WERI-Rb-1 (cell line): Measurements from ENCODE around the gene CDC42BPB.

ENCODE experiments used
- DNase-seq: peaks from one replicate; pipeline ENCODE4 v3.0.0-alpha.2; 2020
- H3K27ac ChIP-seq: fragments of 250-450 bp; sonication (Bioruptor Pico); 2 replicates; pipeline ENCODE4 v1.5.1; 2020; ENCODE audit warnings: mild to moderate bottlenecking, moderate library complexity
- H3K27me3 ChIP-seq: fragments of 250-450 bp; sonication (Bioruptor Pico); 2 replicates; pipeline ENCODE4 v1.5.1; 2021; ENCODE audit warnings: mild to moderate bottlenecking, low read depth, moderate library complexity; ENCODE audit not compliant: insufficient read depth, severe bottlenecking
- H3K36me3 ChIP-seq: fragments of 250-450 bp; sonication (Bioruptor Pico); 2 replicates; pipeline ENCODE4 v1.5.1; 2020; ENCODE audit warnings: mild to moderate bottlenecking, moderate library complexity
- H3K4me3 ChIP-seq: 2 replicates; pipeline ENCODE4 v1.5.1; 2011; ENCODE audit warnings: low read depth, mild to moderate bottlenecking, control low read depth, low read length
- H3K9me3 ChIP-seq: fragments of 250-450 bp; sonication (Bioruptor Pico); 2 replicates; pipeline ENCODE4 v1.5.1; 2021; ENCODE audit warnings: mild to moderate bottlenecking, moderate library complexity; ENCODE audit not compliant: severe bottlenecking
- CTCF ChIP-seq: IDR thresholded peaks from 2 replicates; pipeline ENCODE4 v1.5.1; 2011; ENCODE audit warnings: low read depth, mild to moderate bottlenecking, control low read depth, inconsistent platforms, low read length

CDC42BPB gene

GRCh38 chr14:102935756-102936155, 121.6 kb downstream of the CDC42BPB start:
- Histone ChIP-seq H3K9me3 (no peaks in the 10 kb centered on the region), H3K36me3 (peaks cover 16% of the 10 kb centered on the region), H3K4me3 (no peak overlapping the region), H3K27me3 (no peaks in the 10 kb centered on the region), H3K27ac (no peak overlapping the region)
- no peak for DNase-seq
- TF ChIP-seq CTCF, result no peak

DNA sequence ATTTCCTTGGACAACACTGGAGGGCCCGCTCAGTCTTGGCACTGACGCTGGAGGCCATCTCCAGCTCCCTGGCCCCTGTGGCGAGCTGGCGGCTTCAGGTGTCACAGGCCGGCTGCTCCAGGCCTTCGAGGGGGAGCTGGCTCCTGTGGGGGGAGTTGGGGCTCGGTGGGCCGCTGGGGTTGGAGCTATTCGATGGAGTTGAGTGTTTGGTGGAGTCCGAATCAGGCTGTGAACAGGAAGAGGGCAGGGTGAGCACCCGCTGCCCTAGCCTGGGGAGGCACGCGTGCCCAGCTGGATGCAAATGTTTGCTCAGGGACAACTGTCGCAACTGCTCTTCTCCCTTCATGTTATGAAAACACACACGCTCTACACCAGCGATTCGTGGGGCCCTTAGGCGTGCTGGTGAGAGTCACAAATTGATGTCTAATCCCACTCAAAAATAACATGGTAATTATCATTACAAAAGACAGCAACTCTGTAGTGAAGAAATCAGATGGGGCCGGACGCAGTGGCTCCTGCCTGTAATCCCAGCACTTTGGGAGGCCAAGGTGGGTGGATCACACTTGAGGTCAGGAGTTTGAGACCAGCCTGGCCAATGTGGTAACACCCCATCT, 123.6 kb downstream of the CDC42BPB start:
- TF ChIP-seq CTCF, result no peak
- Histone ChIP-seq H3K36me3 (peaks cover 11% of the 10 kb centered on the region), H3K27me3 (peaks cover 12% of the 10 kb centered on the region), H3K9me3 (no peaks in the 10 kb centered on the region), H3K27ac (no peak overlapping the region), H3K4me3 (no peak overlapping the region)
- no peak for DNase-seq

- Histone ChIP-seq H3K27me3 (peaks cover 14% of the 10 kb centered on the region), H3K27ac (no peak overlapping the region), H3K36me3 (peaks cover 11% of the 10 kb centered on the region), H3K4me3 (no peak overlapping the region), H3K9me3 (no peaks in the 10 kb centered on the region)
- no peak for TF ChIP-seq CTCF
- no peak for DNase-seq
Observed at GRCh38 chr14:102932484-102933248, 124.7 kb downstream of the CDC42BPB start.

DNA sequence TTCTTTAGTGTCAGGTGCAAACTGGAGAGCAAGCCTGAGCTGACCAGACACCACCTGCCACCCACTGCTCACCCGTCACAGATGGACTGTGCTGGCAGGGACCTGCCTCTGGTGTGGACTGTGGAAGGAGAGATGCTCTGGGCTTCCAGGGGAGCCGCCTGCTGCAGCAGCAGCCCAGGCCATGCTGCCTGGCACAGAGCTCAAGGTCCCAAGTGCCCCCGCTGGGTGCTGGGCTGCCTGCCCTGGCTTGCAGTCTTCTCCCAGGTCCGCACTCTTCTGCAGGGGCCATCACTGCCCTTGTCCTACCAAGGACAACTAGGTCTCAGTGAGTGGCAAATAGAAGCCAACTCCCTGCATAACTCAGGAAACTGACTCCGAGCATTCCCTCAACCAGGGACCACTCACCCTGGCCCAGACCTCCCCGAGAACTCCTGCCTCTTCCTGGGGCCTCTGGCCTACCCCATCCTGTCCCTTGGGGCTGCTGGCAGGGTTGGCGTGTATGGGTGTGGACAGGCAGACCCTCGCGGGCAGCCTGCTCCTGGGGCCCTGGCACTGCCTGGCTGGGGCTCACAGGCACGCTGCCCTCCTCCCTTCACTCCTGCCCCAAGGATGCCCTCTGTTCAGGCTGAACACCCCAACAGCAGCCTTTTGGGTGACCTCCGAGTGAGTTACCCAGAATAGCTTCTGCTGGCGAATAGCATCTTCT, 125.6 kb downstream of the CDC42BPB start:
- peaks cover 4% of the 10 kb centered on the region for H3K36me3 ChIP-seq
- no peaks in the 10 kb centered on the region for H3K9me3 ChIP-seq
- TF ChIP-seq CTCF, result no peak
- H3K27ac ChIP-seq, result no peak overlapping the region
- H3K27me3 ChIP-seq, result peaks cover 14% of the 10 kb centered on the region
- DNase-seq, result no peak
- H3K4me3 ChIP-seq, result no peak overlapping the region

GRCh38 chr14:102930753-102931579, 126.4 kb downstream of the CDC42BPB start:
- no peak for DNase-seq
- Histone ChIP-seq H3K9me3 (no peaks in the 10 kb centered on the region), H3K27ac (no peak overlapping the region), H3K36me3 (peaks cover 4% of the 10 kb centered on the region; the same call in 1 of the 2 replicates), H3K4me3 (no peak overlapping the region), H3K27me3 (peaks cover 14% of the 10 kb centered on the region)
- no peak for TF ChIP-seq CTCF
